Mesothelial cell of epicardium (in vitro differentiated cells): Measurements from ENCODE around the gene ZFP92. TPM values are rescaled to one million over a fixed set of nuclear protein-coding genes. Genes with fewer than 3 reads are reported as not detected.

Source experiments
- DNase-seq, 2 experiments: peaks; one replicate each; pipeline ENCODE4 v3.0.0; 2021; ENCODE audit warnings: low spot score in 2 of 2; ENCODE audit not compliant: unreplicated experiment in 2 of 2
- H3K27ac Mint-ChIP-seq: 2 replicates; pipeline ENCODE4 v1.8.0; 2021; ENCODE audit warnings: mixed read lengths
- H3K27me3 Mint-ChIP-seq: 2 replicates; pipeline ENCODE4 v1.8.0; 2021; ENCODE audit warnings: low read depth, mixed read lengths
- H3K36me3 Mint-ChIP-seq: 2 replicates; pipeline ENCODE4 v1.8.0; 2021; ENCODE audit warnings: mixed read lengths
- H3K4me1 Mint-ChIP-seq: 2 replicates; pipeline ENCODE4 v1.8.0; 2021; ENCODE audit warnings: mixed read lengths
- H3K4me3 Mint-ChIP-seq: 2 replicates; pipeline ENCODE4 v1.8.0; 2021; ENCODE audit warnings: mild to moderate bottlenecking, moderate library complexity, mixed read lengths
- H3K9me3 Mint-ChIP-seq: 2 replicates; pipeline ENCODE4 v1.8.0; 2021; ENCODE audit warnings: mixed read lengths
- total RNA-seq: library from RNA; stranded (reverse); gene quantifications from 3 replicates; pipeline ENCODE4 v1.2.1, GENCODE V29; 2021
- TF ChIP-seq, protein P1 (sequence below): fragments of 200-600 bp; sonication (generic); IDR thresholded peaks from one replicate; pipeline ENCODE4 v1.5.0; 2021; ENCODE audit warnings: antibody characterized with exemption; ENCODE audit not compliant: unreplicated experiment

The ZFP92 gene
- total RNA-seq, 1 donor from 2014 or later = 1.3 TPM

DNA sequence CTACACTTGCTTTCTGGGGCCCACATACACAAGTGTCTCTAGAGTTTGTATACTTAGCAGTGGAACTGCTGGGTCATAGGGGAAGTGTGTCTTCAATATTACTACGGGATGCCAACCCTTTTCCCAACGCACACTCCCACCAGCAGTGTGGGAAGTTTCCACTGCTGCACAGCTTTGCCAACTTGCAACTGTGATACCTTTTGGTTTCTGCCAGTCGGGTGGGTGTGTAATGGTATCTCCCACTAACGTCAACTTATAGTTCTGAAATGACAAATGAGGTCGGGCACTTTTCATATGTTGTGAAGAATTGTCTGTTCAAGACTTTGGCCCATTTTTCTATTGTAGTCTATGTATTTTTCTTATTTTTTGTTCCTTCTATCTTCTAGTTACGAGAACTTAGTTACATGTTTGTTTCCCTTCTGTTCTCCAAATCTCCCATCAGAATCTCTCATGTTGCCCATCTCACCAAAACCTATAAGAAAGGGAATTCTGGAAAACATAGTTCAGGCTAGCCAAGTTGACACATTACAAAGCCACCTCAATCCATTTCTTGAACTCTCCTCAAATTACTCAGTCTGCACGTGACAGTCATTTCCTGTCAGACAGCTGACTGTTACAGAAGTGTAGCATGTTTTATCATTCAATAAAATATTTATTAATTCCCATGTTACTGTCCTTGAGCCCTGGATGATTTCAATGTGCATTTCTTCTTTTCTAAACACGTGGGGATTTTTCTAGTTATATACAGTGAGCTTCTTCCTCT lies 40.8 kb upstream of the ZFP92 start:
- TF ChIP-seq, protein P1, sequence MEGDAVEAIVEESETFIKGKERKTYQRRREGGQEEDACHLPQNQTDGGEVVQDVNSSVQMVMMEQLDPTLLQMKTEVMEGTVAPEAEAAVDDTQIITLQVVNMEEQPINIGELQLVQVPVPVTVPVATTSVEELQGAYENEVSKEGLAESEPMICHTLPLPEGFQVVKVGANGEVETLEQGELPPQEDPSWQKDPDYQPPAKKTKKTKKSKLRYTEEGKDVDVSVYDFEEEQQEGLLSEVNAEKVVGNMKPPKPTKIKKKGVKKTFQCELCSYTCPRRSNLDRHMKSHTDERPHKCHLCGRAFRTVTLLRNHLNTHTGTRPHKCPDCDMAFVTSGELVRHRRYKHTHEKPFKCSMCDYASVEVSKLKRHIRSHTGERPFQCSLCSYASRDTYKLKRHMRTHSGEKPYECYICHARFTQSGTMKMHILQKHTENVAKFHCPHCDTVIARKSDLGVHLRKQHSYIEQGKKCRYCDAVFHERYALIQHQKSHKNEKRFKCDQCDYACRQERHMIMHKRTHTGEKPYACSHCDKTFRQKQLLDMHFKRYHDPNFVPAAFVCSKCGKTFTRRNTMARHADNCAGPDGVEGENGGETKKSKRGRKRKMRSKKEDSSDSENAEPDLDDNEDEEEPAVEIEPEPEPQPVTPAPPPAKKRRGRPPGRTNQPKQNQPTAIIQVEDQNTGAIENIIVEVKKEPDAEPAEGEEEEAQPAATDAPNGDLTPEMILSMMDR = no peak
- Mint-ChIP-seq H3K4me1 (peaks cover 6% of the 10 kb centered on the region), H3K4me3 (no peak overlapping the region), H3K27ac (no peak overlapping the region), H3K27me3 (peaks cover 7% of the 10 kb centered on the region), H3K9me3 (peaks cover 41% of the 10 kb centered on the region), H3K36me3 (no peaks in the 10 kb centered on the region)
- DNase-seq = no peak

DNA sequence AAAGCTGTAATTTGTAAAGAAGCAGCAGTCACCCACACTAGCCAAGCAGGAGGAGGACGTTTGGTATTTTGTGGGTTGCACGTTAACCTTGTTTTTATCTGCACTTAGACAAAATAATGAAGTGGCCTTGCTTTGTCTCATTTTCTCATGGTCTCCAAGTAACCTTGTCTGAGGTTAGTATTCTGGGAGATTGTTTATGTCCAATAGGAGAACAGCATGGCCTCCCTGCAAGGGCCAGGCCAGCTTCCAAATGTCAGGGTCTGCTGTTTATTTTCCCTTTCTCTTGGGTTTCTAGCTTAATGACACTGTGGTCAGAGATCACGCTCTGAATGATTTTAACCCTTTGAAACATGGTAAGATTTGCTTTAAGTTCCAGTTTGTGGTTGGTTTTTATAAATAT lies 40.0 kb upstream of the ZFP92 start:
- TF ChIP-seq, protein P1 = no peak
- no peak overlapping the region for H3K27ac Mint-ChIP-seq
- H3K4me3 Mint-ChIP-seq = no peak overlapping the region
- no peak for DNase-seq
- no peaks in the 10 kb centered on the region for H3K36me3 Mint-ChIP-seq
- peaks cover 35% of the 10 kb centered on the region for H3K9me3 Mint-ChIP-seq
- peaks cover 6% of the 10 kb centered on the region for H3K4me1 Mint-ChIP-seq
- peaks cover under 1% of the 10 kb centered on the region for H3K27me3 Mint-ChIP-seq

DNA sequence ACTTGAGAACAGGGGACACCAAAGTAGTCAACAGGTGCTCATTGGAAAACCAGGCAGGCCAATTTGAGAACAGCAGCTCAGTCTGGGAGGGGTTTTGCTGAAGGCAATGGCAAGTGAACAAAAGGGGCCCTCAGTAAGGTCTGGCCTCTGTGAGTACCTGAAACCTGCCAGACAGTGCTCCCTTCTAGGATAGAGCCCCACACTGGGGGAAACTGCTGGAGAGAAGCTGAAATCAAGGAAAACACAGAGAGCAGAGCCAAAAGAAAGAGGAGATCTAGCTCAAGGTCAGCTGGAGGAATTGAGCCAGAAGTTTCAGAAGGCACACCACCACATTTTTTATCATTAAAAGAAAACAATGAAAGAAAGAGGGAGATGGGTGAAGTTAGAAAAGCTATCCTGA lies 38.3 kb upstream of the ZFP92 start:
- Mint-ChIP-seq H3K4me3 (no peak overlapping the region), H3K9me3 (peaks cover 37% of the 10 kb centered on the region), H3K36me3 (no peaks in the 10 kb centered on the region), H3K4me1 (peaks cover 6% of the 10 kb centered on the region), H3K27ac (no peak overlapping the region), H3K27me3 (no peaks in the 10 kb centered on the region)
- TF ChIP-seq, protein P1 = no peak
- no peak for DNase-seq

DNA sequence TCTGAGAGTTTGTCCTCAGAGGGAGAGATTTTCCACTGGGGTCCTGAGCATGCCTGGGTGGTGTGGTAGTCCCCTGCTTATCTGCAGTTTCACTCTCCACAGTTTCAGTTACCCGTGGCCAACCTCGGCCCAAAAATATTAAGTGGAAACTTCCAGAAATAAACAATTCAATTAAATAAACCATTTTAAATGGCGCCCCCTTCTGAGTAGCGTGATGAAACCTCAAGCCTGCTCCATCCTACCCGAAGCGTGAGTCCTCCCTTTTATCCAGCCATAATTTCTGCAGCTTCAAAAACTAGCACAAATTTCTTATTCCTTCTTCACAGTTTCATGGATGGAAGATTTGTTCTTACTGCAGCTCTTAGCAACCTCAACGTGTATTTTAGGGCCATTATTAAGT lies 36.8 kb upstream of the ZFP92 start:
- no peak for DNase-seq
- Mint-ChIP-seq H3K4me3 (no peak overlapping the region), H3K27me3 (no peaks in the 10 kb centered on the region), H3K27ac (no peak overlapping the region), H3K36me3 (no peaks in the 10 kb centered on the region), H3K4me1 (peaks cover 6% of the 10 kb centered on the region), H3K9me3 (peaks cover 35% of the 10 kb centered on the region)
- TF ChIP-seq, protein P1 = no peak

DNA sequence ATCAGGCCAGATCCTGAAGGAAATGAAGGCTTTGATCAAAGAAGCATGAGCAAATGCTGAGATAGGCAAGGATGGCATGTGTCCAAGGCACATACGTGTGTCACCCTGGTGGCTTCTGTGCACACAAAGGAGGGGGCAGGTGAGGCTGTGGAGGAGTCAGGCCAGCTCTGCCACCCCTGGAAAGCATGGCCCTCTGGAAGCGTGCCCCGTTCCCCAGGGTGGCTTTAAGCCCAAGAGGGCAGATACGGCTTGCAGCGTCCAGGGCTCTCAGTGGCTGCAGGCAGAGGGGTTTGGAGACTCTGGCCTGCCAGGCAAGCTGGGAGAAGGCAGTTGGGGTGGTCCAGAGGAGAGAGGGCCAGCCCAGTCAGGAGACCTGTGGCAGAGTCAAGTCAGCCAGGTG lies 35.7 kb upstream of the ZFP92 start:
- peaks cover 27% of the 10 kb centered on the region for H3K9me3 Mint-ChIP-seq
- no peak overlapping the region for H3K27ac Mint-ChIP-seq
- no peak for DNase-seq
- peaks cover 11% of the 10 kb centered on the region for H3K4me1 Mint-ChIP-seq
- TF ChIP-seq, protein P1 = no peak
- H3K27me3 Mint-ChIP-seq = no peaks in the 10 kb centered on the region
- H3K36me3 Mint-ChIP-seq = no peaks in the 10 kb centered on the region
- no peak overlapping the region for H3K4me3 Mint-ChIP-seq
